ENCODE measurements around the gene STK4. TPM values are rescaled to one million over a fixed set of nuclear protein-coding genes. Genes with fewer than 3 reads are reported as not detected.

Gene STK4
- total RNA-seq, 2 donors from 2014 or later, result 28.9 to 29.9 TPM

DNA sequence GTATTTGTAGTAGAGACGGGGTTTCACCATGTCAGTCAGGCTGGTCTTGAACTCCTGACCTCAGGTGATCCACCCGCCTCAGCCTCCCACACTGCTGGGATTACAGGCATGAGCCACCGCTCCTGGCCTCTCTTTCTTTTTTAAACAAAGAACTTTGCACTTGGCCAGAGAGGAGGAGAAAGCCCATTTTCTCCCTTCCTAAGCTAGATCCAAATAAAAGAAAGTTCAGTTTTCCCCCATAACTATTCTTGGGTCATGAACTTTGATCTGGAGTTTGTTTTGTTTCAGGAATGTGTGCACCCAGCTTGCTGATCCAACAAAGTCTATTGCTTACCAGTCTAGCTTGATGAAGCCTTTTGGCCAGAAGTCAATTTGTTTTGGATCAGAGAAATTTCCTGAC, 111.2 kb downstream of the STK4 start:
- Histone ChIP-seq H3K36me3 (no peaks in the 10 kb centered on the region), H3K9me3 (no peaks in the 10 kb centered on the region), H3K27ac (no peak overlapping the region), H3K4me1 (no peaks in the 10 kb centered on the region), H3K4me3 (no peak overlapping the region), H3K27me3 (no peaks in the 10 kb centered on the region), H3K9ac (ENCODE audit: low read depth in 2 of 2, low read length in 2 of 2) (no peak overlapping the region)
- DNase-seq, result no peak
- intact Hi-C loops (cut with DNase I), result no loop called here
- TF ChIP-seq, protein P1, sequence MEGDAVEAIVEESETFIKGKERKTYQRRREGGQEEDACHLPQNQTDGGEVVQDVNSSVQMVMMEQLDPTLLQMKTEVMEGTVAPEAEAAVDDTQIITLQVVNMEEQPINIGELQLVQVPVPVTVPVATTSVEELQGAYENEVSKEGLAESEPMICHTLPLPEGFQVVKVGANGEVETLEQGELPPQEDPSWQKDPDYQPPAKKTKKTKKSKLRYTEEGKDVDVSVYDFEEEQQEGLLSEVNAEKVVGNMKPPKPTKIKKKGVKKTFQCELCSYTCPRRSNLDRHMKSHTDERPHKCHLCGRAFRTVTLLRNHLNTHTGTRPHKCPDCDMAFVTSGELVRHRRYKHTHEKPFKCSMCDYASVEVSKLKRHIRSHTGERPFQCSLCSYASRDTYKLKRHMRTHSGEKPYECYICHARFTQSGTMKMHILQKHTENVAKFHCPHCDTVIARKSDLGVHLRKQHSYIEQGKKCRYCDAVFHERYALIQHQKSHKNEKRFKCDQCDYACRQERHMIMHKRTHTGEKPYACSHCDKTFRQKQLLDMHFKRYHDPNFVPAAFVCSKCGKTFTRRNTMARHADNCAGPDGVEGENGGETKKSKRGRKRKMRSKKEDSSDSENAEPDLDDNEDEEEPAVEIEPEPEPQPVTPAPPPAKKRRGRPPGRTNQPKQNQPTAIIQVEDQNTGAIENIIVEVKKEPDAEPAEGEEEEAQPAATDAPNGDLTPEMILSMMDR (IDR thresholded peaks at IDR 0.05), result no peak

DNA sequence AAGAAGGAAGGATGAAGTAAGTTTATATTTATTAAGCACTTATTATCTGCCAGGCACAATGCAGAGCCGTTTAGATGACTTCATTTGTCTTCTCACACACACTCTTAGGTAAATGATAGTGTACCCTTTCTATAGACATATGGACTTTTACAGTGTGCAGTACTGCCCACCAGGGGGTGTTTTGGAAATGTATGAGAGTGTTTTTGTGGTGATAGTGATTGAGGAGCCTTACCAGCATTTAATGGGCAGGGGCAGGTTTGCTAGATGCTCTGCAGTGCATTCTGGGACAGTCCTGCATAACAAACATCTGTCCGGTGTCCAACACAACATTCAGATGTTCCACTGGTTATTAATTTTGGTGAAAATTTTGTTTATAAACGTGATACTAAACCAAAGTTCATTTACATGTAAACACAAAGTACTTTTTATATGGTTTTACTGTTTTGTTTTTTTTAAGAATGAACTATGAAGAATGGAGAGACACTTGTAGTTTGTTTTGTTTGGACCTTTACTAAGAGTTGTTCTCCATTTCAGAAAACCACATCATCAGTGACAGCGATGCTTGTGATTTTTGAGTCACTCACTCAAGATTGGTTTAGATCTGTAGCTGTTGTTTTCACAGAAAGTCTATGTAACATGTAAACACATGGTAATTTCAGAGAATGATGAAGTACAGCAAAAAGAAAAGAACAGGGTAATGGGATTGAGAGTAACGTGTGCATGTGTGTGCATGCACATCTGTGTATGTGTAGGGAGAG, 114.7 kb downstream of the STK4 start:
- Histone ChIP-seq H3K4me3 (no peak overlapping the region), H3K27me3 (no peaks in the 10 kb centered on the region), H3K4me1 (no peaks in the 10 kb centered on the region), H3K9ac (ENCODE audit: low read depth in 2 of 2, low read length in 2 of 2) (no peak overlapping the region), H3K36me3 (no peaks in the 10 kb centered on the region), H3K9me3 (no peaks in the 10 kb centered on the region), H3K27ac (no peak overlapping the region)
- intact Hi-C loops (cut with DNase I), result no loop called here
- DNase-seq, result no peak
- TF ChIP-seq, protein P1 (IDR thresholded peaks at IDR 0.05), result no peak

DNA sequence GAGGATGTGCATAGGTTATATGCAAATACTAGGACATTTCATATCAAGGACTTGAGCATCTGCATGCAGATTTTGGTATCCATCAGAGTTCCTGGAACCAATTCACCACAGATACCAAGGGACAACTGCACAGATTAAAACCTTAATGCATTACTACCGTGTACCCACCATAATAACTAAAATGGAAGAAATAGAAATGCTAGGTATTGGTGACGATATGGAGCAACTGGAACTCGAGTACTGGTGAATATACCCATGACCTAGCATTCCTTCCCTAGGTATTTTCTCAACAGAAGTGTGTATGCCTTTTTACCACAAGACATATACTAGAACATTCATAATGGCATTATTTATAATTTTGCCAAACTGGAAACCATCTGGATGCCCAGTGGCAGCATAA, 116.2 kb downstream of the STK4 start:
- intact Hi-C loops (cut with DNase I), result no loop called here
- Histone ChIP-seq H3K9me3 (no peaks in the 10 kb centered on the region), H3K4me1 (no peaks in the 10 kb centered on the region), H3K4me3 (no peak overlapping the region), H3K27ac (no peak overlapping the region), H3K27me3 (no peaks in the 10 kb centered on the region), H3K9ac (ENCODE audit: low read depth in 2 of 2, low read length in 2 of 2) (no peak overlapping the region), H3K36me3 (no peaks in the 10 kb centered on the region)
- TF ChIP-seq, protein P1 (IDR thresholded peaks at IDR 0.05), result no peak
- no peak for DNase-seq

DNA sequence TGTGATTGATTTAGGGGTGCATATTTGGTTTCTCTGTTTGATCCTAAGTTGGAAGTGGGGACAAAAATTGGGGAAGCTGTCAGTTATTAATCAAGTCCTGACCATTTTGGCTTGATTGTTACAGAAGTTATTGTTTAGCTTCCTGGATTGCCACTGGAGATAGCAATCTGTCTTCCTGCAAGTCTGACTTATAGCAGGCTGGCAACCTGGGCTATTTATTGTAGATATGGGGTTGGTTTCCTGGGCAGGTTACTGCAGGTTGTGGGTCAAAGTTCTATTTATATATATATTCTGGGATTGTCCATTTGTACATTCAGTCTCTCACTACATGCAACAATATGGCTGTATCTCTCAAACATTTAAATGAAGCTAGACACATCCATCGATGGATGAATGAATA, 116.8 kb downstream of the STK4 start:
- no peak overlapping the region for H3K4me3 ChIP-seq
- TF ChIP-seq, protein P1 (IDR thresholded peaks at IDR 0.05), result no peak
- H3K9ac ChIP-seq (ENCODE audit: low read depth in 2 of 2, low read length in 2 of 2), result no peak overlapping the region
- no peaks in the 10 kb centered on the region for H3K4me1 ChIP-seq
- H3K9me3 ChIP-seq, result no peaks in the 10 kb centered on the region
- DNase-seq, result no peak
- no peak overlapping the region for H3K27ac ChIP-seq
- intact Hi-C loops (cut with DNase I), result no loop called here
- no peaks in the 10 kb centered on the region for H3K36me3 ChIP-seq
- H3K27me3 ChIP-seq, result no peaks in the 10 kb centered on the region

DNA sequence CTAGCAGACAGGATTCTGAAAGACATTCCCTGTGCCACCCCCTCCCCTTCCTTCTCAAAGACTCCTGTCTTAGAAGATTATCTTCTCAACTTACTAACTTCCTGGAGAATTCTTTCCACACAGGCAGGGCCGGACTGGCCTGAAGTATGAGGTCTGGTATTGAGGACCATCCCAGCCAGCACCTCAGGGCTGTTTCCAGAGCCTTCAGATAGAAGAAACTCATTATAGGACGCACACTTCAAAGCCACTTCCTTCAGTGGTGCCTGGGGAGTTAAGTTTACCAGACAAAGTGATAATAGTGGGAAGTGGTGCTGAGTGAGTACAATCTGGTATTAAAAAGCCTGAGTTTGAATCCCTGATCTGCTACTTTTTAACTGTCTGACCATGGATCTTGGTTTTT, 119.0 kb downstream of the STK4 start:
- intact Hi-C loops (cut with DNase I), result no loop called here
- DNase-seq, result no peak
- no peak overlapping the region for H3K9ac ChIP-seq (ENCODE audit: low read depth in 2 of 2, low read length in 2 of 2)
- TF ChIP-seq, protein P1 (IDR thresholded peaks at IDR 0.05), result no peak
- no peaks in the 10 kb centered on the region for H3K27me3 ChIP-seq
- H3K4me1 ChIP-seq, result no peaks in the 10 kb centered on the region
- H3K36me3 ChIP-seq, result no peaks in the 10 kb centered on the region
- H3K9me3 ChIP-seq, result no peaks in the 10 kb centered on the region
- H3K27ac ChIP-seq, result no peak overlapping the region
- H3K4me3 ChIP-seq, result no peak overlapping the region

Data from colonic mucosa (tissue), 4 donors.